ENCODE results near the gene OR10P1.

OR10P1 gene

DNA sequence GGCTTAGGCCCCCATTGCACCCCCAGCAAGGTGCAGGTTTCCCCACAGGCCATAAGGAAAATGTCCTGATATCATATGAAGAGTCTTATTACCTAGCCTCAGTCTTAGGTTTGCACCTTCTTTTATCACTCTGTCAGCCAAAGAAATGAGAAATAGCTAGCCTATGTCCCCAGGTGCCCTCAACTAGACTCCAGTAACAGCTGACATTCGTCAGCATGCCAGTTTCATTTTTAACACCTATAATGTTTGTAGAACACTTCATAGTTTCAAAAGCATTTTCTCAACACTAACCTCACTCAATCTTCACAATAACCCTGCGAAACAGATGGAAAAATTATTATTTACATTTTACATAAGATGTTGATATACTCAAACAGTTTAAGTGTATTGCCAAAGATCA is 24.0 kb upstream of the OR10P1 start:
- H3K36me3 ChIP-seq (ENCODE audit: low read length) = no peaks in the 10 kb centered on the region
- 0 out of 2 replicates have a peak, but pooled peaks cover 8% of the 10 kb centered on the region for H3K9me3 ChIP-seq (ENCODE audit: insufficient read depth, low read length)
- H2AFZ ChIP-seq (ENCODE audit: low read depth, low read length, severe bottlenecking) = no peak overlapping the region
- TF ChIP-seq EZH2phosphoT487 (conservative IDR thresholded peaks at IDR 0.05; ENCODE audit: low read length) = no peak
- TF ChIP-seq, protein P1, sequence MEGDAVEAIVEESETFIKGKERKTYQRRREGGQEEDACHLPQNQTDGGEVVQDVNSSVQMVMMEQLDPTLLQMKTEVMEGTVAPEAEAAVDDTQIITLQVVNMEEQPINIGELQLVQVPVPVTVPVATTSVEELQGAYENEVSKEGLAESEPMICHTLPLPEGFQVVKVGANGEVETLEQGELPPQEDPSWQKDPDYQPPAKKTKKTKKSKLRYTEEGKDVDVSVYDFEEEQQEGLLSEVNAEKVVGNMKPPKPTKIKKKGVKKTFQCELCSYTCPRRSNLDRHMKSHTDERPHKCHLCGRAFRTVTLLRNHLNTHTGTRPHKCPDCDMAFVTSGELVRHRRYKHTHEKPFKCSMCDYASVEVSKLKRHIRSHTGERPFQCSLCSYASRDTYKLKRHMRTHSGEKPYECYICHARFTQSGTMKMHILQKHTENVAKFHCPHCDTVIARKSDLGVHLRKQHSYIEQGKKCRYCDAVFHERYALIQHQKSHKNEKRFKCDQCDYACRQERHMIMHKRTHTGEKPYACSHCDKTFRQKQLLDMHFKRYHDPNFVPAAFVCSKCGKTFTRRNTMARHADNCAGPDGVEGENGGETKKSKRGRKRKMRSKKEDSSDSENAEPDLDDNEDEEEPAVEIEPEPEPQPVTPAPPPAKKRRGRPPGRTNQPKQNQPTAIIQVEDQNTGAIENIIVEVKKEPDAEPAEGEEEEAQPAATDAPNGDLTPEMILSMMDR (IDR thresholded peaks at IDR 0.05; ENCODE audit: insufficient read depth, low read length, poor library complexity, severe bottlenecking) = no peak
- H3K27me3 ChIP-seq (ENCODE audit: low read length) = no peaks in the 10 kb centered on the region
- H3F3A ChIP-seq (ENCODE audit: insufficient read depth) = no peaks in the 10 kb centered on the region
- H3K9ac ChIP-seq (ENCODE audit: low read length) = no peak overlapping the region
- H3K4me2 ChIP-seq (ENCODE audit: low read depth, low read length, poor library complexity, severe bottlenecking) = no peak overlapping the region
- no peaks in the 10 kb centered on the region for H4K20me1 ChIP-seq (ENCODE audit: low read depth, low read length)
- no peak overlapping the region for H3K27ac ChIP-seq (ENCODE audit: low read depth, low read length)
- no peaks in the 10 kb centered on the region for H3K9me2 ChIP-seq (replicated peaks; ENCODE audit: insufficient read depth, low read length)
- H3K4me3 ChIP-seq (ENCODE audit: insufficient read depth, low read length, poor library complexity, severe bottlenecking) = no peak overlapping the region
- H3K79me2 ChIP-seq (ENCODE audit: insufficient read depth, low read length) = no peaks in the 10 kb centered on the region

DNA sequence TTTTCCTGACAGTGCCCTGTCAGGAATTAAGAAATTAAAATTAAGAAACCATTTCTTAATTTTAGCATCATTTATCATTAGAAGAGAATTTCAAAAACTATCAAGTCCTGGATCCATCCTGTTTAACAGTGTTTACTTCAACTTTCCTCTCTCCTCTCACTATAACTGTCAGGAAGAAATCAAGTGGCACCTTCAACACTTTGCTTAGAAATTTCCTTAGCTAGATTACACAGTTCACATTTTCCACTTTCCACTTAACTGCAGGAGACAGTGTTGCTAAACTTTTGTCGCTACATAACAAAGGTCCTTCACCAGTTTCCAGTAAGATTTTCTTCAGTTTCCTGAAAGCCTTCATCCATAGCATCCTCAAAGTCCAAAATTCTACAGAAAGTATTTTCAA is 21.9 kb upstream of the OR10P1 start:
- TF ChIP-seq, protein P1 (IDR thresholded peaks at IDR 0.05; ENCODE audit: insufficient read depth, low read length, poor library complexity, severe bottlenecking) = no peak
- TF ChIP-seq EZH2phosphoT487 (conservative IDR thresholded peaks at IDR 0.05; ENCODE audit: low read length) = no peak
- no peaks in the 10 kb centered on the region for H3K27me3 ChIP-seq (ENCODE audit: low read length)
- no peaks in the 10 kb centered on the region for H3F3A ChIP-seq (ENCODE audit: insufficient read depth)
- no peaks in the 10 kb centered on the region for H3K9me2 ChIP-seq (replicated peaks; ENCODE audit: insufficient read depth, low read length)
- no peak overlapping the region for H3K27ac ChIP-seq (ENCODE audit: low read depth, low read length)
- no peaks in the 10 kb centered on the region for H4K20me1 ChIP-seq (ENCODE audit: low read depth, low read length)
- H3K4me3 ChIP-seq (ENCODE audit: insufficient read depth, low read length, poor library complexity, severe bottlenecking) = no peak overlapping the region
- H3K36me3 ChIP-seq (ENCODE audit: low read length) = no peaks in the 10 kb centered on the region
- H3K4me2 ChIP-seq (ENCODE audit: low read depth, low read length, poor library complexity, severe bottlenecking) = no peak overlapping the region
- no peak overlapping the region for H3K9ac ChIP-seq (ENCODE audit: low read length)
- H2AFZ ChIP-seq (ENCODE audit: low read depth, low read length, severe bottlenecking) = no peak overlapping the region
- H3K9me3 ChIP-seq (ENCODE audit: insufficient read depth, low read length) = 0 out of 2 replicates have a peak, but pooled peaks cover 8% of the 10 kb centered on the region
- no peaks in the 10 kb centered on the region for H3K79me2 ChIP-seq (ENCODE audit: insufficient read depth, low read length)

DNA sequence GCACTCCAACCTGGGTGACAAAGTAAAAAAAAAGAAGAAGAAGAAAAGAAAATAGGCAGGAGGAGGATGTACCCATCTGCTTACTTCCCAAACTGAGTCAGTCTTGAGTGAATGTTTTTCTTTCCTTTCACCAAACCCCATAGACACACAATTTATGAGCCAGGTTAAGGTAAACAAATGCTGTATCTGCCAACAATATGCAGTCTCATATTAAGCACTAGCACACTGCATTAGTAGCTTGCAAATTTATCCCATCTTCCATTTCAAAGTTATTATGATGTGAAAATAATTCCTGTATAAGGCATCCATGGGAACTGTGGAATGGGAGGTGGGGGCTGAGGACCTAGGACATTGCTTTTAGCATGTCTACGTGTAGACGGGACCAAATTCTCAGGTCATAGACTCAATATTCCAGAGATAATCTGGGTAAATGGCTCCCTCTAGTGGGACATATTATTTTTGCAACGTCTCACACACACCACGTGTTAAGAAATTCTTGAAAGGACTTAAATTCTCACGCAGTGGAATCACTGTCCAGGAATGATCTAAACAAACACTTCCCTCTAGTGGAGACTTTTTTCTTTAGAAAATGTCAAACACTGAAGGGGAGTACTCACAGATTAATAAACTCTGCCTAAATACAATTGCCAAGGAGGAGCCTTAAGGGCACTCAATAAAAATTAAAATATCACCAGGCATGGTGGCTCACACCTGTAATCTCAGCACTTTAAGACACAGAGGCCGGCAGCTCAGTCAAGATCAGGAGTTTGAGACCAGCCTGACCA is 17.1 kb upstream of the OR10P1 start:
- Histone ChIP-seq H3K27me3 (ENCODE audit: low read length) (no peaks in the 10 kb centered on the region), H3K9me2 (replicated peaks; ENCODE audit: insufficient read depth, low read length) (no peaks in the 10 kb centered on the region), H3K9ac (ENCODE audit: low read length) (no peak overlapping the region), H3K79me2 (ENCODE audit: insufficient read depth, low read length) (no peaks in the 10 kb centered on the region), H3K4me2 (ENCODE audit: low read depth, low read length, poor library complexity, severe bottlenecking) (no peak overlapping the region), H3K27ac (ENCODE audit: low read depth, low read length) (no peak overlapping the region), H3K9me3 (ENCODE audit: insufficient read depth, low read length) (0 out of 2 replicates have a peak, but pooled peaks cover 8% of the 10 kb centered on the region), H3F3A (ENCODE audit: insufficient read depth) (no peaks in the 10 kb centered on the region), H2AFZ (ENCODE audit: low read depth, low read length, severe bottlenecking) (no peak overlapping the region), H3K36me3 (ENCODE audit: low read length) (no peaks in the 10 kb centered on the region), H4K20me1 (ENCODE audit: low read depth, low read length) (no peaks in the 10 kb centered on the region), H3K4me3 (ENCODE audit: insufficient read depth, low read length, poor library complexity, severe bottlenecking) (no peak overlapping the region)
- no peak for TF ChIP-seq EZH2phosphoT487 (conservative IDR thresholded peaks at IDR 0.05; ENCODE audit: low read length)
- TF ChIP-seq, protein P1 (IDR thresholded peaks at IDR 0.05; ENCODE audit: insufficient read depth, low read length, poor library complexity, severe bottlenecking) = peak; percentile 86
